GM04504 (cell line): Measurements from ENCODE around the gene HMGB1.

ENCODE experiments used
- DNase-seq: peaks from one replicate; pipeline ENCODE4 v3.0.0-alpha.2; 2012; ENCODE audit warnings: low read depth

HMGB1 gene

DNA sequence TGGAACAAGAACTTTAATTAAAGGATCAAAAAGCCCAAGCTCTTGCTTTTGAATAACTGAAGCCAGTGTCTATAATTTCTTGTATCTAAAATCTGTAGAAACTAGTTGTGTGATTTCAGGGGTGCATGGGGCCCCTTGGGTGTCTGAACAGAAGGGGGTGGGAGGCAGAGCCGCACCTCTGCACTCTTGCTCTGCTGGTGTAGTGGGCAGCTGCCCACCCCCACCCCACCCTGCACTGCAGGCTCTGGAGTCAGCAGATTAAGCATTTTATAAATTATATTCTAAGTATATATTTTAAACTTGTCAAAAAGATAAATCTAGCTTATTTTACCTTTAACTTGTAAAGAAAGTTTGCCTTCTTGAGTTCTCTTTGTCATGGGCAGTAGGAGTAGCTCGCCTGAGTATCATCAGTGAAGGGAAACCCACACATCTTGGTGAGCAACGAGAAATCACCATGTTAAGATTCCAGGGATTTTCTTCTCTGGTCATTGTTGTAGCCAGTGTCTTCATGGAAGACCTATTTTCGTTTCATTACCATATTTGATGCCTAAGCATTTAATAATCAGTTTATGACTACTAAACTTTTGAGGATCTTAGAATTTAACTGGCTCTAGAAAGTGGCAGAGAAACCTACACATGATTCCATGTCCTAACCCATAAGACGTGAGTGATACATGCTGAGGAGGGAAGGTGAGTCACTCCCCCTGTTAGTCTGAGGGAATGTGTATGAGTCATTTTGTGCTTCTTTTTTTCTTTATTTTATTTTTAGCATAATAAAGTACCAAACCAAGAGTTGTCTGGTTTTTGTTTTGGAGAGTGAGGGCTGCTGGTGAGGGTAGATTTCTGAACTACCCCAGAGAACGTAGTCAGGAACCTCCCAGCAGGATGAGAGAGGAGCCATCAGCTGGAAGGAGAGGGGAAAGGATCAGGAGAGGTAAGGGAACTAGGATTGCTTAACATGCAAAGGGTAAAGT is 35.7 kb downstream of the HMGB1 start:
- peak; percentile 66 for DNase-seq

DNA sequence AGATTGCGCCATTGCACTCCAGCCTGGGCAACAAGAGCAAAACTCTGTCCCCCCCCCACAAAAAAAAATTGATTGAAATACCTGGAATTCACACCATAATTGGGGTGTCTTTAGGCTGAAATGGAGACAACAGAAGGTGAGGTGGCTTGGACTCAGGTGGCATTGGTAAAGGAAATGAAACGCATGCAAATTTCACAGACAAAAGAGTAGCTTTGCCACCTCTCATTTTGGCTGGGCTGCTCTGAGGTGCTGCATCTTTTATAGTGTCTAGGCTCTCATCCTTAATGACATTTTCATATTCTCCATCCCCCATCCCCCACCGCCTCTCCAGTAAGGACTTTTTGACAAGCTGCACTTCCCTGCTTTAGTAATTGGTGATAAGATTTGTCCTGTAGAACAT is 36.5 kb downstream of the HMGB1 start:
- no peak for DNase-seq

DNA sequence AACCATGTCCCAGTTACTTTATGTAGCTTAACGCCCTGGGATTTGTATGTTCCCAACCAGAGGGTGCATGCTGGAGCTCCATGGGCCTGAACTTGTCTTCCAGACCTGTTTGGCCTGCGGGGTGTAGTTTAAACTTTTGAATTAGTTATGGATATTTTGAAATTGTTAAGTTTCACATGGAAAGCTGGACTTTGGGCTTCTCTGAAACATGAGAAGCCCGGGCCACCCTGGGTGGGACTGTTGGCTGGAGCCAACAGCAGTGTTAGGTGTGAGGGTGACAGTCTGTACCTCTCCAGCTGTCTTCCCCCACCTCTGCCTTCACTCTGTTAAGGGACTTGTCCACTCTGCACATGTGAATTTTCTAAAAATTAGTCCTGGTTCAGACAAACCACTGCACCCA is 41.8 kb downstream of the HMGB1 start:
- no peak for DNase-seq

DNA sequence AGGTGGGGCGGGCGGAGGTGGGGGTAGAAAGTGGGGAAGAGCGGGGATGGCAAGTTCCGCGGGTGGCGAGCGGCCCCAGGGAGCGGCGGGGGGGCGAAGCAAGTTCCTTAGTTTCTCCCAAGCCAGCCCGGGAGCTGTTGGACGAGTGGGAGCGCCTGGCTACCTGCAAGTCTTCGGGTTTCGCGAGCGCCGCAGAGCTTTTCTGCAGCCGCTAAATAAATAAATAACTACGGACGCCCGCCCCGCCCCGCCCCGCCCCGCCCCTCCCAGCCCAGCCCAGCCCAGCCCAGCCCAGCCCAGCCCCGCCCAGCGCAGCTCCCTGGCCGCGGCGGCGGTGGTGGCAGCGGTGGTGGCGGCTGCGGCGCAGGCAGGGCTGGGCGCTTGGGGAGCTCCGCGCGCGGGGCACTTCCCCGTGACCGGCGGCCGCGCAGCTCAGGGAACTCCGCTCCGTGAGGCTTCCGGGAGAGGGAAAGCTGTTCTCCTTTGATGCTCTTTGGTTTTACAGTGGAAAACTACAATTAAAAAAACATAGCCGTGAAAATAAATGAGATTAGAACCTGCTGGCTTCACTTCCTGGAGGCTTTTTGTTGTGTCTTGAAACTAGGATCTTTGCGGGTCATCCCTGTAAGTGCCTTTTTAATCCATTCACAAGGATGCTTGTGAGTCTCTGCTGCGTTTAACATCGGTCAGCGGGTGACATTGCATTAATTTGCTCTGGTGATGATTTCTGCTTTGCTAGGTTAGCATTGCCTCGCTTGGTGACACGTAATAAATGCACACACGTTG is 43.5 kb downstream of the HMGB1 start, which contains the start of gene UBE2L5:
UBE2L5 (plus strand) TSS at position 440 of the 786 bp plus-strand sequence. CDS start 5,498 bp downstream, outside the sequence.
- DNase-seq = peak; percentile 54

DNA sequence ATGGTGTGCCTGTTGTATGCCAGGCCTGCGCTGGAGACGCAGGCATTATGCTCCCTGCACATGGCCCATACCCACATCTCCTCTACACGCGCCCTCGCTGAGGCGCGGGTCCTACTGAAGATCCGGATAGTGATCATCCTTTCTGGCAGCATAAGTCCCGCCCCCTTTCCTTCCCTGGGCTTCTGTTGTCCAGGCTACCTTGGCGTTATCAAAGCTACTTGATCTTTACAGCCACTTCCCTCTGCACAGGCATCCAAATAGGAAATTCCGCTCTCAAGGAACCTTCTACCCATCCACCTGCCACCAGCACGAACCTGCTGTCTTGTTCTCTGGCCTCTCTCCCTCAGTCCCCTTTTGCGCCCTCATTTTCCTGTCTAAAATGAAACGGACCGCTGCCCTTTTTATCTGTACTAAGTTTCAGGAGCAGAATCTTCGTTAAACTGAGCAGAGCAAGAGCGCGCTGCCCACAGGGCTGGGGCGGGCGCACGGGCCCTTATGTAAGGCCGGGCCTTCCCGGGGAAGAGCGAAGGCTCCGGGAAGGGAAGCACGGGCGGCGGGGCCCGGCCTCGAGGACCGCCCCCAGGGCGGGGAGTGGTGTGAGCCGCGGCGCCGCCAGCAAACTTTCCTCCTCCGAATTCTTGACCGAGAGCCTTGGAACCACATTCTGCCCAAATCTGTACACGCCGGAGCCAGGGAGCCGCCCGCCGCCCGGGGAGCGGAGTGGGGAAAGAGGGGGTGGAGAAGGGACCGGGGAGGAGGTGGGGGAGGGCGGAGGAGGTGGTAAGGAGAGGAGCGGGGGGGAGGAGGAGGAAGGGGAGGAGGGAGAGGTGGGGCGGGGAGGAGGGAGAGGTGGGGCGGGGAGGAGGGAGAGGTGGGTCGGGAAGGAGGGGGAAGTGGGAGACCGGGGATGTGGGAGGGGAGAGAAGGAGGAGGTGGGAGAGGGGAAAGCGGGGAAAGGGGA is 44.4 kb downstream of the HMGB1 start:
- peak; percentile 79 for DNase-seq

- DNase-seq = no peak
Observed at GRCh38 chr13:30418717-30419459, 46.8 kb downstream of the HMGB1 start.

- DNase-seq = no peak
Observed at GRCh38 chr13:30418075-30418716, 47.5 kb downstream of the HMGB1 start.

DNA sequence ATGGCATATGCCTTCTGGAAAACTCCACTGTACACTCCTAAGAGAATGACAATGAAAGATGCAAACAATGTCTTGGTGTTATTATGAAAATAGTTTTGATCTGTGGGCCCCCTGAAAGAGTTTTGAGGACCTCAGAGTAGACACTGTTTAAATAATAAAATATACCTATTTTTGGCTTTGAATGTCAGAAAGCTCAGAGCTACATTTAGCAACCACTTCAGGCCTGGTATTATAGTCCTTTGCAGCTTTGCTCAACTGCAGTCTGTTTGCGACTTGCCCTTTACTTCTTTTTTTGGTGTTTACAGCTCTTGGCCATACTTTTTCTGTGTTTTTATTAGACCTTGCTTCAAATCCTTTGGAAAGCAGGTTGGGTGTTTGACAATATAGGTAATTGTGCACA is 49.3 kb downstream of the HMGB1 start:
- DNase-seq = no peak

DNA sequence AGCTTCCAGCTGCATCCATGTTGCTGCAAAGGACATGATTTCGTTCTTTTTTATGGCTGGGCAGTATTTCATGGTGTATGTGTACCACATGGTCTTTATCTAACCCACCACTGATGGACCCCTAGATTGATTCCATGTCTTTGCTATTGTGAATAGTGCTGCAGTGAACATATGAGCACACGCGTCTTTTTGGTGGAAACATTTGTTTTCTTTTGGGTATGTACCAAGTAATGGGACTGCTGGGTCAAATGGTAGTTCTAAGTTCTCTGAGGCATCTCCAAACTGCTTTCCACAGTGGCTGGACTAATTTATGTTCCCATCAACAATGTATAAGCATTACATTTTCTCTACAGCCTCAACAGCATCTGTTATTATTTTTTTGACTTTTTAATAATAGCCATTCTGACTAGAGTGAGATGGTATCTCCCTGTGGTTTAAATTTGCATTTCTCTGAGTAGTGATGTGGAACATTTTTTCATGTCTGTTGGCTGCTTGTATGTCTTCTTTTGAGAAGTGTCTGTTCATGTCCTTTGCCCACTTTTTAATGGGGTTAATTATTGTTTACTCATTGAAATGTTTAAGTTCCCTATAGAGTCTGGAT is 50.2 kb downstream of the HMGB1 start:
- DNase-seq = no peak

- DNase-seq = no peak
Observed at GRCh38 chr13:30413842-30414241, 51.9 kb downstream of the HMGB1 start.

GRCh38 chr13:30412346-30412745 is 53.4 kb downstream of the HMGB1 start:
- DNase-seq = no peak

GRCh38 chr13:30410705-30411125 is 55.0 kb downstream of the HMGB1 start:
- no peak for DNase-seq

DNA sequence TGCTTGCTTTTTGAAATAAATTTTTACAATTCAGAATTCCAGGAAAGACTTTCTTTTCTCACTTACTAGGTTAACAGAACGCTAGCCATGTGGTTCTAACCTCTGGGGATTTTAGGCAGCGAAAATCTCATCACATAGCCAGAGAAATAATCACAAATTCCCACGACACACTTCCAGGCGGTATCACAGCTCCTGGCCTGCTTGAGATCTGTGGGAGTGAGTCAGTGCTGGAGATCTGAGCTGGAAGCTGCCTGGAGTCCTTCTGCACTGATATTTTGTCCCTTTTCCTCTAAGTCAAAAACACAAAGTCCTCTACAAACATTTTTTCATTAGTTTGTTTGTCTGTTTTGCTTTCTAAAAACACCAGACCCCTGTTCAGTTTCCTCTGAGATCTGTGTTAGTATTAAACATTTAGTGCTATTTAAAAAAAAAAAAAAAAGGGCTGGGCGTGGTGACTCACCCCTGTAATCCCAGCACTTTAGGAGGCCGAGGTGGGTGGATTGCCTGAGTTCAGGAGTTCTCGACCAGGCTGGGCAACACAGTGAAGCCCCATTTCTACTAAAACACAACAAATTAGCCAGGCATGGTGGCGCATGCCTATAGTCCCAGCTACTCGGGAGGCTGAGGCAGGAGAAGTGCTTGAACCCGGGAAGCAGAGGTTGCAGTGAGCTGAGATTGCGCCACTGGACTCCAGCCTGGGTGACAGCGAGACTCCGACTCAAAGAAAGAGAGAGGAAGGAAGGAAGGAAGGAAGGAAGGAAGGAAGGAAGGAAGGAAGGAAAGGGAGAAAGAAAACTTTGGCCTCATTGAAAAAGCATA is 55.6 kb downstream of the HMGB1 start:
- DNase-seq = peak; percentile 68

DNA sequence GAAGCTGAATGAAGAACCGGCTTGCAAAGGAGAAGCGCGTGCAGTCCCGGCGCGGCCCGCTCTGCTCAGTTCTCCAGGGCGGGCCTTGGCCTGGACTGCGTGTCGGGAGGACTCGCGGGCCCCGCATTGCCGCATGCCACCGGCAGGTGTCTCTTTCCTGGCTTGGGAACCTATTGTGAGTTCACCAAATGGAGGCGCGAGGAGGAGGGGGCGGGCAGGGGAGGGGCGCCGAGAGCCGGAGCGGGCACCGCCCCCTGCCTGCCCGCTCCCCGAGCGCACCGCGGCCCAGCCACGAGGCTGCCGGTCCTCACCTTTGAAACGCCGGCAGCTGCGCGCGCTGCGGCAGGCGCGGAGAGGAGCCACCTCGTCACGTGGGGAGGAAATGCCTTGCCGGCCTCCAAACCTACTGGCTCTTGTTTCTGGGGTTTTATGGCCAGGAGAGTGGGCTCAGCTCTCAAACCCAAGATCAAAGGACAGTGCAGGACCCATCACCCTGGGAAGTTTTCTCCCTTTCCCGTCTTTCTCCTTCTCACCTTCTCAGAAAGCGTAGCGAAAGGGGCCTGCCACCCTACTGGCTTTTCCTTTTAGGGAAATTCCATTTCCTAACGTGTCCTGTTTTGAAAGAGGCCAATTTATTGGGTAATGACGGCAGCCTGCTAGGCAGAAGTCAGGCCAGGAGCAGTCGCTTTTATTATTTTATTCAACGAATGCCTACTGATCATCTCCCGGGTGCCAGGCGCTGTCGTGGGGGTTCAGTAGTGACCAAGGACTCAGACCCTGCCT is 57.2 kb downstream of the HMGB1 start:
- DNase-seq = peak; percentile 81

GRCh38 chr13:30406779-30407416 is 58.8 kb downstream of the HMGB1 start:
- DNase-seq = no peak
